Astrocyte (in vitro differentiated cells and primary cell): ENCODE results near the gene MICAL3. TPM values are rescaled to one million over a fixed set of nuclear protein-coding genes. Genes with fewer than 3 reads are reported as not detected.

Experiments
- DNase-seq: peaks from one replicate; pipeline ENCODE4 v3.0.0-alpha.2; 2010; ENCODE audit warnings: low read depth
- FAIRE-seq: peaks from 2 replicates; lab custom pipeline; 2011; peaks lifted over from hg19 to GRCh38; lab: Jason Lieb, UNC
- H2AFZ ChIP-seq: 2 replicates; pipeline ENCODE4 v1.6.0; 2012; ENCODE audit warnings: low read depth, low read length, inconsistent platforms
- H3K27ac ChIP-seq: 2 replicates; pipeline ENCODE4 v1.5.1; 2011; ENCODE audit warnings: low read depth, low read length, inconsistent platforms
- H3K27me3 ChIP-seq: 2 replicates; pipeline ENCODE4 v1.6.0; 2011; ENCODE audit warnings: low read length, inconsistent platforms; ENCODE audit not compliant: insufficient read depth
- H3K36me3 ChIP-seq: 2 replicates; pipeline ENCODE4 v1.5.1; 2011; ENCODE audit warnings: low read length, inconsistent platforms; ENCODE audit not compliant: insufficient read depth
- H3K4me1 ChIP-seq: 2 replicates; pipeline ENCODE4 v1.5.1; 2011; ENCODE audit warnings: low read length, inconsistent platforms; ENCODE audit not compliant: insufficient read depth
- H3K4me2 ChIP-seq: 2 replicates; pipeline ENCODE4 v1.6.0; 2012; ENCODE audit warnings: low read length, inconsistent platforms
- H3K4me3 ChIP-seq: 2 replicates; pipeline ENCODE4 v1.5.1; 2011; ENCODE audit warnings: low read depth, mild to moderate bottlenecking, low read length, inconsistent platforms; ENCODE audit not compliant: insufficient read depth
- H3K79me2 ChIP-seq: 2 replicates; pipeline ENCODE4 v1.6.0; 2012; ENCODE audit warnings: mild to moderate bottlenecking, low read length, inconsistent platforms; ENCODE audit not compliant: insufficient read depth
- H3K9ac ChIP-seq: 2 replicates; pipeline ENCODE4 v1.6.0; 2012; ENCODE audit warnings: mild to moderate bottlenecking, low read length, inconsistent platforms
- H3K9me3 ChIP-seq: 2 replicates; pipeline ENCODE4 v1.5.1; 2012; ENCODE audit warnings: low read depth, mild to moderate bottlenecking, low read length, inconsistent platforms; ENCODE audit not compliant: insufficient read depth
- H4K20me1 ChIP-seq: 2 replicates; pipeline ENCODE4 v1.6.0; 2012; ENCODE audit warnings: low read length, inconsistent platforms; ENCODE audit not compliant: insufficient read depth
- H3K27ac Mint-ChIP-seq: one replicate; pipeline ENCODE4 v1.8.0; 2021; ENCODE audit warnings: mild to moderate bottlenecking, mixed read lengths; ENCODE audit not compliant: unreplicated experiment
- H3K27me3 Mint-ChIP-seq: one replicate; pipeline ENCODE4 v1.8.0; 2021; ENCODE audit warnings: low read depth, mixed read lengths; ENCODE audit not compliant: unreplicated experiment
- H3K36me3 Mint-ChIP-seq: one replicate; pipeline ENCODE4 v1.8.0; 2021; ENCODE audit warnings: low read depth, mixed read lengths; ENCODE audit not compliant: unreplicated experiment
- H3K4me1 Mint-ChIP-seq: one replicate; pipeline ENCODE4 v1.8.0; 2021; ENCODE audit warnings: low read depth, mixed read lengths; ENCODE audit not compliant: unreplicated experiment
- H3K4me3 Mint-ChIP-seq: one replicate; pipeline ENCODE4 v1.8.0; 2021; ENCODE audit warnings: mild to moderate bottlenecking, moderate library complexity, mixed read lengths; ENCODE audit not compliant: unreplicated experiment
- H3K9me3 Mint-ChIP-seq: one replicate; pipeline ENCODE4 v1.8.0; 2021; ENCODE audit warnings: mild to moderate bottlenecking, mixed read lengths; ENCODE audit not compliant: unreplicated experiment
- EZH2 ChIP-seq: IDR thresholded peaks from 2 replicates; pipeline ENCODE4 v1.6.1; 2012; ENCODE audit warnings: mild to moderate bottlenecking, low read length, inconsistent platforms; ENCODE audit not compliant: insufficient read depth
- total RNA-seq: library from RNA; stranded (reverse); gene quantifications from 2 replicates; pipeline ENCODE4 v1.2.1, GENCODE V29; 2021
- TF ChIP-seq, protein P1 (sequence below): IDR thresholded peaks from 2 replicates; pipeline ENCODE4 v1.5.1; 2011; ENCODE audit warnings: low read depth, mild to moderate bottlenecking, inconsistent platforms, low read length, moderate library complexity; ENCODE audit not compliant: insufficient read depth

Gene MICAL3
- total RNA-seq, 1 donor from 2014 or later: 113 TPM

DNA sequence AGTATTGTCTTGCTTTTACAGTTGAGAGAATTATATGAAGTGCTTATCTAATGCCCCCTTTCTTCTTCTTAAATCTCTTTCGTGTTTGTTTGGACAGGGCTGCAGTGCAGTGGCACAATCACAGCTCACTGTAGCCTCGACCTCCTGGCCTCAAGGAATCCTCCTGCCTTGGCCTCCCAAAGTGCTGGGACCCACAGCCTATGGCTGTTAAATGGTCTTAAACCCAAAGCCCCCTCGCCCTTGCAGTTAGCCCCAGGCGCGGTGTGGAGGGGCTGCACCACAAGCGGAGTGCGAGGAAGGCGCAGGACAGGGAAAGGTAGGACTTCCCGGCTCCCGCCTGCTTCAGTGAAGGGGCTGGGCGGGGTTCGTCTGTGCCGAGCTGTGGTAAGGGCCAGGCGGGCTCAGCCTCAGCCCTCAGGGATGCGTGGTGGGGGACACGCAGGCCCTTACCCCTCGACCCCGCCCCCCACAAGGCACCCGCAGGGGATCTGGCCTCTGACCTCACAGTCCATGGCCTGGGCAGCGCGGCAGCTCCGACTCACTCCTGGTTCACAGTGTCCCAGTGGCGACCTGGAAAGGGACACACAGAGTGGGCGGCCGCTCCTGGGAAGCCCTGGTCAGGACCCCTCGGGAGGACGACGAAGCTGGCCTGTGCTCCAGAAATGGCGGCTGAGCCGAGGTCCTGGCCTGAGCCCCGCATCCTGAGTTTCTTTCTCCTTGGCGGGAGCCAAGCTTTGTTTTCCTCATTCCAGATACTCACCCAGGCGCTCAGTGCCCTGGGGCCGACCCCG, 274.6 kb downstream of the MICAL3 start:
- H3K4me3 Mint-ChIP-seq: no peak overlapping the region
- TF ChIP-seq, protein P1, sequence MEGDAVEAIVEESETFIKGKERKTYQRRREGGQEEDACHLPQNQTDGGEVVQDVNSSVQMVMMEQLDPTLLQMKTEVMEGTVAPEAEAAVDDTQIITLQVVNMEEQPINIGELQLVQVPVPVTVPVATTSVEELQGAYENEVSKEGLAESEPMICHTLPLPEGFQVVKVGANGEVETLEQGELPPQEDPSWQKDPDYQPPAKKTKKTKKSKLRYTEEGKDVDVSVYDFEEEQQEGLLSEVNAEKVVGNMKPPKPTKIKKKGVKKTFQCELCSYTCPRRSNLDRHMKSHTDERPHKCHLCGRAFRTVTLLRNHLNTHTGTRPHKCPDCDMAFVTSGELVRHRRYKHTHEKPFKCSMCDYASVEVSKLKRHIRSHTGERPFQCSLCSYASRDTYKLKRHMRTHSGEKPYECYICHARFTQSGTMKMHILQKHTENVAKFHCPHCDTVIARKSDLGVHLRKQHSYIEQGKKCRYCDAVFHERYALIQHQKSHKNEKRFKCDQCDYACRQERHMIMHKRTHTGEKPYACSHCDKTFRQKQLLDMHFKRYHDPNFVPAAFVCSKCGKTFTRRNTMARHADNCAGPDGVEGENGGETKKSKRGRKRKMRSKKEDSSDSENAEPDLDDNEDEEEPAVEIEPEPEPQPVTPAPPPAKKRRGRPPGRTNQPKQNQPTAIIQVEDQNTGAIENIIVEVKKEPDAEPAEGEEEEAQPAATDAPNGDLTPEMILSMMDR: no peak
- no peak for TF ChIP-seq EZH2
- H3K36me3 Mint-ChIP-seq: peaks cover 7% of the 10 kb centered on the region

DNA sequence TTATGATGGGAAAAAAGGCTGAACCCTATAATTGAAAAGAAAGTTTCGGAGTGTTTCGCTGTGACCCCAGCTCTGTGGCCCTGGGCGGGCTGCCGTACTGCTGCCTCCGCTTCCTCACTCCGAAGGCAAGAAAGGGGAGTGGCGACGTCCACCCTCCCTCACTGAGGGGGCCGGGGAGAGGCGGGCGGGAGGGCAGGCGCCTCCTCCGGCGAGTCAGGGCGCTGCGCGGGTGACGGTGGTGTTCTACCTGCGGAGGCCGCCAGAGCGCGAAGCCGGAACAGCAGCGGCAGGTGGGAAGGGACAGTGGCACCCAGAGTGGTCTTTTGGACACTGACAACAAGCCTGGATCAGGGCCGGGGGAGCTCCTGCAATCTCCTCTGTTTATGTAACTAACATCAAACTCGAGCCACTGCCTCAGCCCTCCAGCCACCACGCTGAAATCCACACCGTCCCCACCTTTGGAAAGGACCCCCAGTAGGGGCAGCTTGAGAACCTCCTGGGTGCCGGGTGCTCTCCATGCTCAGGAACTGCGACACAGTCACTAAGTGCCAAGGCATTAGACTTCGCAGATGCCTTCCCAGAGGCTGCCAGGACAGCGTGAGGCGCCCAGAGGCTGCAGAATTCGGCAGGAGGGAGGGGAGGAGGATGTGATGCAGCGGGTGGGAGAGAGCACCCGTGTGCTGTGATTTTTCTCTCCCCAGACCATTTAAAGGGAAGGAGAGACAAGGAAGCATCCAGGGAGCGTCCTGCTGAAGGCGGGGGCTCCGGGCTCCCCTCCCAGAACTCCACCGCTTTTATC, 275.6 kb downstream of the MICAL3 start:
- FAIRE-seq: no peak

More for the DNA sequence above, 274.6 kb downstream of the MICAL3 start:
- no peaks in the 10 kb centered on the region for H3K4me1 Mint-ChIP-seq
- H3K27ac ChIP-seq: no peak overlapping the region
- H4K20me1 ChIP-seq: peaks cover 41% of the 10 kb centered on the region
- no peak overlapping the region for H3K27ac Mint-ChIP-seq
- no peak overlapping the region for H3K9ac ChIP-seq
- peaks cover 17% of the 10 kb centered on the region for H3K79me2 ChIP-seq
- DNase-seq (no peak), FAIRE-seq (no peak)
- H2AFZ ChIP-seq: no peak overlapping the region
- H3K4me2 ChIP-seq: no peak overlapping the region
- no peak overlapping the region for H3K4me3 ChIP-seq
- H3K9me3 ChIP-seq: no peaks in the 10 kb centered on the region
- H3K27me3 ChIP-seq: no peaks in the 10 kb centered on the region
- peaks cover 2% of the 10 kb centered on the region for H3K9me3 Mint-ChIP-seq
- no peaks in the 10 kb centered on the region for H3K36me3 ChIP-seq
- peaks cover 8% of the 10 kb centered on the region for H3K4me1 ChIP-seq
- peaks cover under 1% of the 10 kb centered on the region for H3K27me3 Mint-ChIP-seq

More for the DNA sequence above, 275.6 kb downstream of the MICAL3 start:
- TF ChIP-seq, protein P1: no peak
- TF ChIP-seq EZH2: no peak
- peaks cover 40% of the 10 kb centered on the region for H4K20me1 ChIP-seq
- peaks cover 7% of the 10 kb centered on the region for H3K4me1 ChIP-seq
- H3K4me3 Mint-ChIP-seq: no peak overlapping the region
- H3K36me3 Mint-ChIP-seq: peaks cover 4% of the 10 kb centered on the region
- H3K9me3 ChIP-seq: no peaks in the 10 kb centered on the region
- H3K4me3 ChIP-seq: no peak overlapping the region
- H2AFZ ChIP-seq: no peak overlapping the region
- no peak overlapping the region for H3K27ac ChIP-seq
- peaks cover 2% of the 10 kb centered on the region for H3K9me3 Mint-ChIP-seq
- no peak overlapping the region for H3K9ac ChIP-seq
- no peaks in the 10 kb centered on the region for H3K36me3 ChIP-seq
- DNase-seq: no peak
- H3K27me3 ChIP-seq: no peaks in the 10 kb centered on the region
- H3K4me2 ChIP-seq: no peak overlapping the region
- no peak overlapping the region for H3K27ac Mint-ChIP-seq
- peaks cover 11% of the 10 kb centered on the region for H3K79me2 ChIP-seq
- H3K27me3 Mint-ChIP-seq: peaks cover 3% of the 10 kb centered on the region
- H3K4me1 Mint-ChIP-seq: no peaks in the 10 kb centered on the region
